GM10248 (cell line): Measurements from ENCODE around the gene CCDC144A.
"Not testable (repeated sequence)": the region's sequence is repeated elsewhere in the genome, so short reads cannot be mapped to it uniquely, and the experiment has no call there.

Source experiments
- CTCF ChIA-PET: fragments of 300-600 bp; sonication (Branson Sonifier 250); formaldehyde crosslinking; extraction: SDS; loops from one replicate; lab custom pipeline; 2021; ENCODE audit warnings: antibody characterized with exemption; lab: Yijun Ruan, JAX
- POLR2A ChIA-PET: fragments of 350-650 bp; sonication (Branson Sonifier 250); formaldehyde crosslinking; extraction: SDS; loops from one replicate; lab custom pipeline; 2020; ENCODE audit warnings: antibody characterized with exemption; lab: Yijun Ruan, JAX
- DNase-seq: peaks from one replicate; pipeline ENCODE4 v3.0.0; 2012; ENCODE audit errors: extremely low spot score
- TF ChIP-seq, protein P1 (sequence below): IDR thresholded peaks from 2 replicates; pipeline ENCODE4 v1.5.1; 2012; ENCODE audit warnings: mild to moderate bottlenecking, low read depth; ENCODE audit errors: extremely low read depth, missing control alignments, control extremely low read depth

The CCDC144A gene

DNA sequence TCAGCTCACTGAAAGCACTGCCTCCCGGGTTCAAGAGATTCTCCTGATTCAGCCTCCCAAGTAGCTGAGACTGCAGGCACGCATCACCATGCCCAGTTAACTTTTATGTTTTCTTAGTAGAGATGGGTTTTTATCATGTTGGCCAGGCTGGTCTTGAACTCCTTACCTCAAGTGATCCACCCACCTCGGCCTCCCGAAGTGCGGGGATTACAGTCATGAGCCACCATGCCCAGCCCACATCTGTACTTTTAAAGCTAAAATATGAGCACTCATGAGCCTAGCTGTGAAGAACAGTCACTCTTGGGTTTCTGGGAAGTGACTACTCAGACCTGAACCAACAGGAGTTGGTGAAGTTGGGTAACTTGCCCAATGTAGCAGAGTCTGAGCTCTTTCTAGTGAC is 120.2 kb downstream of the CCDC144A start:
- CTCF ChIA-PET: not testable (repeated sequence)

GRCh38 chr17:16812126-16812525 is 122.1 kb downstream of the CCDC144A start:
- CTCF ChIA-PET, POLR2A ChIA-PET, DNase-seq: not testable (repeated sequence)

More for the DNA sequence above, 120.2 kb downstream of the CCDC144A start:
- DNase-seq, POLR2A ChIA-PET: not testable (repeated sequence)

- TF ChIP-seq, protein P1, sequence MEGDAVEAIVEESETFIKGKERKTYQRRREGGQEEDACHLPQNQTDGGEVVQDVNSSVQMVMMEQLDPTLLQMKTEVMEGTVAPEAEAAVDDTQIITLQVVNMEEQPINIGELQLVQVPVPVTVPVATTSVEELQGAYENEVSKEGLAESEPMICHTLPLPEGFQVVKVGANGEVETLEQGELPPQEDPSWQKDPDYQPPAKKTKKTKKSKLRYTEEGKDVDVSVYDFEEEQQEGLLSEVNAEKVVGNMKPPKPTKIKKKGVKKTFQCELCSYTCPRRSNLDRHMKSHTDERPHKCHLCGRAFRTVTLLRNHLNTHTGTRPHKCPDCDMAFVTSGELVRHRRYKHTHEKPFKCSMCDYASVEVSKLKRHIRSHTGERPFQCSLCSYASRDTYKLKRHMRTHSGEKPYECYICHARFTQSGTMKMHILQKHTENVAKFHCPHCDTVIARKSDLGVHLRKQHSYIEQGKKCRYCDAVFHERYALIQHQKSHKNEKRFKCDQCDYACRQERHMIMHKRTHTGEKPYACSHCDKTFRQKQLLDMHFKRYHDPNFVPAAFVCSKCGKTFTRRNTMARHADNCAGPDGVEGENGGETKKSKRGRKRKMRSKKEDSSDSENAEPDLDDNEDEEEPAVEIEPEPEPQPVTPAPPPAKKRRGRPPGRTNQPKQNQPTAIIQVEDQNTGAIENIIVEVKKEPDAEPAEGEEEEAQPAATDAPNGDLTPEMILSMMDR: no peak
- no peak for DNase-seq
- CTCF ChIA-PET: no interaction called here
- POLR2A ChIA-PET: no interaction called here
These were observed 124.4 kb downstream of the CCDC144A start for GRCh38 chr17:16814439-16814838.

DNA sequence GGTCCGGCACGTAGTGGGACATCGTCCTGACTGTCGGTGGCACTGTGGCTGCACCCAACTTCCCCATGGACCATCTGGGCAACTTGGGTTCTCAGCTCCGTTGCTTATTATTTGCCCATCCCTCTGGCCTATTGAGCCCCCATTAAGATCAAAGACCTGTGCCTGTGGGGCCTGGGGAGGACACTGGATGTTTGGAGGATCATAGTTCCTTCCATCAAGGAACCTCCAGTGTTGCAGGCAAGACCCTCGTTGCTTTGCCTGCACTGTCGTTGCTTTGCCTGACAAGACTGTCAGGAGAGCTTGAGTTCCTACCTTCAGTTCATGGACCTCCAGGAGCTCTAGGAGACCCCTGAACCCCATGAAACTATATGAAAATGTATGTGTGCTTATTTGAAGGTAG is 127.2 kb downstream of the CCDC144A start:
- ChIA-PET POLR2A (no interaction called here), CTCF (no interaction called here)
- no peak for DNase-seq
- TF ChIP-seq, protein P1: no peak

DNA sequence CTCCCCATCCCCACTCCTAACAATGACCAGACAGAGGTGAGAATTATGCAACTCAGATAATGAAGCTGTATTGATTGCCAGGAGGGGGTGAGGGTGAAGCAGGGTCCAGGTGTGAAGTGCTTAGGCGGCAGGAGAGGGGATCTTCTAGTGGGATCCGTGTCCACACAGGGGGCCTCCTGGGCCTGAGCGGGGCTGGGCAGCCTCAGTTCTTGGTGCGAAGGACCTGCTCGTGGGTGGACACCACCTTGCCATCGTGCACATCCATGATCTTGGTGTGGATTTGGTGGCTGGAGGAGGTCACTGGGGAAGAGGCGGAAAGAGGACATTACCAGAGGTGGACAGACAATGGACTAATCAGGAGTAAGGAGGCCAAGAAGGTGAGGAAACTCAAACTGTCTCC is 127.9 kb downstream of the CCDC144A start:
- DNase-seq, CTCF ChIA-PET, POLR2A ChIA-PET: not testable (repeated sequence)

- TF ChIP-seq, protein P1: no peak
- CTCF ChIA-PET: no interaction called here
- POLR2A ChIA-PET: no interaction called here
- no peak for DNase-seq
These were observed 128.3 kb downstream of the CCDC144A start for GRCh38 chr17:16818340-16818739.

DNA sequence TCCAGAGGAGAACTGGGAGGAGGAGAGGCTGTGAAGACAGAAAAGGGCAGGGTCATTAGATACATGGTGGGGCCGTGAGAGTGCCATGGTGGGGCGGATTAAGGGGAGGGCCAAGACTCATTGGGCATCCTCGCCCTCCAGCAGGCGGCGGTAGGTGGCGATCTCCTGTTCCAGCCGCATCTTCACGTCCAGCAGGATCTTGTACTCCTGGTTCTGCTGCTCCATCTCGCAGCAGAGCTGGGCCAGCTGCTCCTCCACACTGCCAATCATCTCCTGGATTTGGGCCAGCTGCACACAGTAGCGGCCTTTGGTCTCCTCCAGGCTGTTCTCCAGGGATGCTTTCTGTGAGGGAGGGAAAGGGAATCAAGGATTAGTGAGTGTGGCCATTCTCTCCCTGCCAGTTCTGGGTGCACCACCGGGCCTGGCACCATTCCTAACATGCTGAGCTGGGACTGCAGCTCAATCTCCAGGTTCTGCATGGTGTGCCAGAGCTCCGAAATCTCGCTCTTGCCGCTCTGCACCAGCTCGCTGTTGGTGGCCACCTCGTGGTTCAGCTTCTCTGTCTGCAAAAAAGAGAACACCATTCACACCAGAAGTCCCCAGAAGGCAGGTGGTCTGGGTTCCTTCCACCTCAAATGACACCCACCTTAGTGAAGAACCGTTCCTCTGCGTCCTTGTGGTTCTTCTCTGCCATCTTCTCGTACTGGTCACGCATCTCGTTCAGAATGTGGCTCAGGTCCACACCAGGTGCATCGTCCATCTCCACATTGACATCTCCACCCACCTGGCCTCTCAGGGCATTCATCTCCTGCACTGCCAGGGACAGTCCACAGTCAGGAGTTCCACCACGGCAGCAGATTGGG is 129.0 kb downstream of the CCDC144A start:
- TF ChIP-seq, protein P1: no peak
- DNase-seq: no peak
- ChIA-PET POLR2A (no interaction called here), CTCF (no interaction called here)

DNA sequence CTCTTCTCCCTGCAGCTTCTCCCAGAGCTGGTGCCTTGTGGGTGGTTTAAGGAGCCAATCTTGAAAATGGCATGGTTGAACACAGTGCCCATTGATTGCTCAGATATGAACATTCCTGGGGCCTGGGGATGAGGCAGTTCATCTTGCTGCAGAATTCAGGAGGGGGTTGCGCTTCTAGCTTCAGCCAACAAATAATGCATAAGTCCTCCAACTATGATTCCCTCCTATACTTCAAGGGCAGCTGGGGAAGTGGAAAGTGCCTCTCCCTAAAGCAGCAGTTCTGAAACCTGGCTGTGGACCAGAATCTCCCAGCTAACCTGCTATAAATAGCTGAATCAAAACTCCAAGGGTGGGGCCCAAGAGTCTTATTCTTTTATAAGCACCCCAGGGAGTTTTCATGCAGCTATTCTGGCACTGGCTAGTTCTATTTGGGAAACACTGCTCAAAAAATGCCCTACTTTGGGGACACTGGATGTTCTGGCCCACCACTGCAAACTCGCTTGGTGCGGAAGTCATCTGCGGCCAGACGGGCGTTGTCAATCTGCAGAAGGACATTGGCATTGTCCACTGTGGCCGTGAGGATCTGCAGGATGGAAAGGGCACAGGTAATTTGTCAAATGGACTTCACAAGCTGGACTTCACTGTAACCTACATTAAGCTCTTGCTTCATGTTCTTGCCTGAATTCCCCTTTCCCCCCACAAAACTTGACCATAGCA is 130.3 kb downstream of the CCDC144A start:
- no peak for DNase-seq
- POLR2A ChIA-PET: no interaction called here
- TF ChIP-seq, protein P1: no peak
- CTCF ChIA-PET: no interaction called here
